A673 (cell line): ENCODE data around the gene PXN. TPM values are rescaled to one million over a fixed set of nuclear protein-coding genes. Genes with fewer than 3 reads are reported as not detected.
A peak's percentile ranks its signal among the peaks of the same experiment; 100 is the strongest.

ENCODE experiments used
- BruUV-seq: library from RNA; stranded (reverse); fragments of 400-500 nt; replicated peaks from 2 replicates; lab custom pipeline; 2021; lab: Mats Ljungman, UMichigan
- CTCF ChIA-PET: fragments of 300-600 bp; sonication (Branson Sonifier 250); formaldehyde crosslinking; loops from one replicate; lab custom pipeline; 2022; ENCODE audit warnings: antibody characterized with exemption; lab: Charles Lee
- POLR2A ChIA-PET: fragments of 300-600 bp; sonication (Branson Sonifier 250); formaldehyde crosslinking; loops from one replicate; lab custom pipeline; 2022; ENCODE audit warnings: antibody characterized with exemption; ENCODE audit not compliant: low non-redundant PET; lab: Charles Lee
- DNase-seq: peaks from one replicate; pipeline ENCODE4 v3.0.0-alpha.2; 2015; ENCODE audit warnings: low spot score
- H3K27ac ChIP-seq: fragments of 200-600 bp; sonication (generic); 2 replicates; pipeline ENCODE4 v1.5.1; 2016; ENCODE audit warnings: mixed run types, low read depth, mild to moderate bottlenecking, mixed read lengths, antibody characterized with exemption, low read length; ENCODE audit not compliant: poor library complexity, severe bottlenecking
- H3K27me3 ChIP-seq: fragments of 200-600 bp; sonication (generic); replicated peaks from 2 replicates; pipeline ENCODE4 v1.6.1; 2017; ENCODE audit warnings: mixed run types, low read depth, mild to moderate bottlenecking, mixed read lengths, antibody characterized with exemption, low read length; ENCODE audit not compliant: insufficient read depth, poor library complexity
- H3K36me3 ChIP-seq: fragments of 200-600 bp; sonication (generic); 2 replicates; pipeline ENCODE4 v1.6.1; 2016; ENCODE audit warnings: mixed run types, mild to moderate bottlenecking, mixed read lengths, antibody characterized with exemption, low read length; ENCODE audit not compliant: insufficient read depth, poor library complexity, severe bottlenecking
- H3K4me1 ChIP-seq: fragments of 200-600 bp; sonication (generic); 2 replicates; pipeline ENCODE4 v1.6.1; 2017; ENCODE audit warnings: mixed run types, mild to moderate bottlenecking, mixed read lengths, antibody characterized with exemption, low read length; ENCODE audit not compliant: insufficient read depth, poor library complexity, severe bottlenecking
- H3K4me3 ChIP-seq: fragments of 200-600 bp; sonication (generic); 2 replicates; pipeline ENCODE4 v1.5.1; 2016; ENCODE audit warnings: low read depth, mixed run types, mild to moderate bottlenecking, mixed read lengths, low read length; ENCODE audit not compliant: poor library complexity, severe bottlenecking
- H3K9me3 ChIP-seq: fragments of 200-600 bp; sonication (generic); 2 replicates; pipeline ENCODE4 v1.6.1; 2016; ENCODE audit warnings: mixed run types, low read depth, mild to moderate bottlenecking, mixed read lengths, antibody characterized with exemption, low read length; ENCODE audit not compliant: poor library complexity, severe bottlenecking
- EZH2 ChIP-seq: fragments of 200-600 bp; sonication (generic); IDR thresholded peaks from 2 replicates; pipeline ENCODE4 v1.6.1; 2017; ENCODE audit warnings: borderline replicate concordance, low read depth, mild to moderate bottlenecking, mixed read lengths, antibody characterized with exemption, low read length; ENCODE audit not compliant: poor library complexity, severe bottlenecking
- intact Hi-C: fragments of 100-400 bp; cut with micrococcal nuclease; formaldehyde crosslinking; loops from one replicate; pipeline ENCODE4 v1.10.0; 2022; ENCODE audit not compliant: unreplicated experiment
- total RNA-seq: library from RNA; stranded (reverse); gene quantifications from 2 replicates; pipeline ENCODE4 v1.2.3, GENCODE V29; 2021
- TF ChIP-seq, protein P1 (sequence below): fragments of 300-800, 200-600 bp; sonication (generic); conservative IDR thresholded peaks from 2 replicates; pipeline ENCODE4 v1.5.1; 2017; ENCODE audit warnings: low read depth, mild to moderate bottlenecking, antibody characterized with exemption, low read length, moderate library complexity, mixed read lengths

PXN gene
- total RNA-seq, 1 experiment from 2014 or later: 127 TPM

GRCh38 chr12:120262852-120263747 lies 2.4 kb downstream of the PXN start:
- Histone ChIP-seq H3K27ac (no peak overlapping the region), H3K36me3 (no peaks in the 10 kb centered on the region), H3K27me3 (no peaks in the 10 kb centered on the region), H3K4me1 (peaks cover 28% of the 10 kb centered on the region), H3K4me3 (peak overlapping the region; percentile 80), H3K9me3 (no peaks in the 10 kb centered on the region)
- ChIA-PET POLR2A (interaction anchor here (0.5 kb wide), 1 partner anchor 28 kb away, joined by 3 read pairs; no protein-coding TSS in a partner anchor), CTCF (interaction anchor here (0.5 to 8.5 kb wide), 5 partner anchors 16 to 620 kb away, joined by 3 to 141 read pairs (median 4); no protein-coding TSS in a partner anchor)
- no peak for DNase-seq
- TF ChIP-seq, protein P1, sequence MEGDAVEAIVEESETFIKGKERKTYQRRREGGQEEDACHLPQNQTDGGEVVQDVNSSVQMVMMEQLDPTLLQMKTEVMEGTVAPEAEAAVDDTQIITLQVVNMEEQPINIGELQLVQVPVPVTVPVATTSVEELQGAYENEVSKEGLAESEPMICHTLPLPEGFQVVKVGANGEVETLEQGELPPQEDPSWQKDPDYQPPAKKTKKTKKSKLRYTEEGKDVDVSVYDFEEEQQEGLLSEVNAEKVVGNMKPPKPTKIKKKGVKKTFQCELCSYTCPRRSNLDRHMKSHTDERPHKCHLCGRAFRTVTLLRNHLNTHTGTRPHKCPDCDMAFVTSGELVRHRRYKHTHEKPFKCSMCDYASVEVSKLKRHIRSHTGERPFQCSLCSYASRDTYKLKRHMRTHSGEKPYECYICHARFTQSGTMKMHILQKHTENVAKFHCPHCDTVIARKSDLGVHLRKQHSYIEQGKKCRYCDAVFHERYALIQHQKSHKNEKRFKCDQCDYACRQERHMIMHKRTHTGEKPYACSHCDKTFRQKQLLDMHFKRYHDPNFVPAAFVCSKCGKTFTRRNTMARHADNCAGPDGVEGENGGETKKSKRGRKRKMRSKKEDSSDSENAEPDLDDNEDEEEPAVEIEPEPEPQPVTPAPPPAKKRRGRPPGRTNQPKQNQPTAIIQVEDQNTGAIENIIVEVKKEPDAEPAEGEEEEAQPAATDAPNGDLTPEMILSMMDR: no peak
- no peak for TF ChIP-seq EZH2
- BruUV-seq: TSS peak; percentile 34
- intact Hi-C loops: loop anchor here (10.0 kb wide), 1 partner anchor 148 kb away; the partner anchor contains the start of gene RAB35

- H3K9me3 ChIP-seq: no peaks in the 10 kb centered on the region
- intact Hi-C loops: loop anchor here (10.0 kb wide), 1 partner anchor 147 kb away; the partner anchor contains the start of gene RAB35
- H3K4me1 ChIP-seq: peaks cover 34% of the 10 kb centered on the region
- no peaks in the 10 kb centered on the region for H3K36me3 ChIP-seq
- no TSS peak for BruUV-seq
- no peak for TF ChIP-seq EZH2
- TF ChIP-seq, protein P1: no peak
- DNase-seq: no peak
- POLR2A ChIA-PET: interaction anchor here (0.5 kb wide), 1 partner anchor 29 kb away, joined by 3 read pairs; no protein-coding TSS in a partner anchor
- no peak overlapping the region for H3K27ac ChIP-seq
- H3K4me3 ChIP-seq: no peak overlapping the region
- CTCF ChIA-PET: interaction anchor here (1.6 to 8.5 kb wide), 2 partner anchors 27 to 34 kb away, joined by 11 to 141 read pairs; no protein-coding TSS in a partner anchor
- H3K27me3 ChIP-seq: no peaks in the 10 kb centered on the region
These were observed 3.3 kb downstream of the PXN start for GRCh38 chr12:120261951-120262851.

- Histone ChIP-seq H3K27ac (no peak overlapping the region), H3K27me3 (no peaks in the 10 kb centered on the region), H3K36me3 (no peaks in the 10 kb centered on the region), H3K4me1 (peaks cover 28% of the 10 kb centered on the region), H3K9me3 (no peaks in the 10 kb centered on the region), H3K4me3 (no peak overlapping the region)
- ChIA-PET POLR2A (no interaction called here), CTCF (interaction anchor here (8.5 kb wide), 1 partner anchor 32 kb away, joined by 141 read pairs; no protein-coding TSS in a partner anchor)
- intact Hi-C loops: loop anchor here (10.0 kb wide), 1 partner anchor 146 kb away; the partner anchor contains the start of gene RAB35
- no peak for DNase-seq
- no peak for TF ChIP-seq EZH2
- TF ChIP-seq, protein P1: no peak
- no TSS peak for BruUV-seq
These were observed 4.9 kb downstream of the PXN start for GRCh38 chr12:120260607-120261006.
